GM12878 (cell line): ENCODE data around the gene CAMTA1. TPM values are rescaled to one million over a fixed set of nuclear protein-coding genes. Genes with fewer than 3 reads are reported as not detected.

ENCODE experiments used
- ATAC-seq: fragments of 200-7000 bp; cut with Tn5 transposase; 3 replicates; pipeline ENCODE4 v1.9.1; 2020; ENCODE audit warnings: mild to moderate bottlenecking, moderate library complexity
- BruUV-seq: library from RNA; stranded (reverse); fragments of 400-500 nt; replicated peaks from 2 replicates; lab custom pipeline; 2021; lab: Mats Ljungman, UMichigan
- CTCF ChIA-PET: fragments of 300-600 bp; sonication (Branson Sonifier 250); formaldehyde crosslinking; extraction: SDS; loops from one replicate; lab custom pipeline; 2021; ENCODE audit warnings: inconsistent platforms; lab: Yijun Ruan, JAX
- POLR2A ChIA-PET: fragments of 350-600 bp; formaldehyde crosslinking; extraction: SDS; loops from one replicate; lab custom pipeline; 2021; ENCODE audit warnings: inconsistent platforms; lab: Charles Lee
- RAD21 ChIA-PET: fragments of 300-600 bp; sonication (Branson Sonifier 250); formaldehyde crosslinking; loops from one replicate; lab custom pipeline; 2023; ENCODE audit warnings: antibody characterized with exemption; ENCODE audit not compliant: unreplicated experiment; lab: Charles Lee
- SMC1A ChIA-PET: fragments of 300-600 bp; sonication (Branson Sonifier 250); formaldehyde crosslinking; loops from one replicate; lab custom pipeline; 2023; ENCODE audit not compliant: unreplicated experiment, uncharacterized antibody; lab: Charles Lee
- DNase-seq: peaks from one replicate; pipeline ENCODE4 v3.0.0-alpha.2; 2011; ENCODE audit warnings: low read depth, low spot score
- FAIRE-seq: peaks from 3 replicates; lab custom pipeline; 2011; peaks lifted over from hg19 to GRCh38; lab: Jason Lieb, UNC
- H2AFZ ChIP-seq: 2 replicates; pipeline ENCODE4 v1.6.0; 2011; ENCODE audit warnings: low read depth, low read length, control low read depth; ENCODE audit not compliant: control insufficient read depth
- H3K27ac ChIP-seq: 2 replicates; pipeline ENCODE4 v1.5.1; 2011; ENCODE audit warnings: control low read depth; ENCODE audit not compliant: control insufficient read depth, insufficient read depth
- H3K27me3 ChIP-seq, 2 experiments: replicated peaks in 1 of 2; 2 replicates each; pipeline versions ENCODE4 v1.6.0 to v1.6.1; 2011; ENCODE audit warnings: low read length in 1 of 2; ENCODE audit not compliant: control insufficient read depth in 2 of 2, insufficient read depth in 2 of 2
- H3K36me3 ChIP-seq, 2 experiments: 2 replicates each; pipeline ENCODE4 v1.5.1; 2011; ENCODE audit warnings: low read length in 1 of 2; ENCODE audit not compliant: control insufficient read depth in 2 of 2, insufficient read depth in 2 of 2
- H3K4me1 ChIP-seq: 2 replicates; pipeline ENCODE4 v1.6.1; 2011; ENCODE audit warnings: mild to moderate bottlenecking, low read length, moderate library complexity, mixed read lengths; ENCODE audit not compliant: control insufficient read depth, insufficient read depth
- H3K4me2 ChIP-seq: 2 replicates; pipeline ENCODE4 v1.6.0; 2011; ENCODE audit warnings: control low read depth; ENCODE audit not compliant: control insufficient read depth, insufficient read depth
- H3K4me3 ChIP-seq: fragments of 200-600 bp; sonication (generic); 2 replicates; pipeline ENCODE4 v1.5.1; 2016
- H3K79me2 ChIP-seq: 2 replicates; pipeline ENCODE4 v1.6.0; 2011; ENCODE audit warnings: low read length; ENCODE audit not compliant: control insufficient read depth, insufficient read depth
- H3K9ac ChIP-seq: 2 replicates; pipeline ENCODE4 v1.8.0; 2011; ENCODE audit warnings: low read length, control low read depth, mixed read lengths; ENCODE audit not compliant: control insufficient read depth, insufficient read depth
- H3K9me3 ChIP-seq: replicated peaks from 3 replicates; pipeline ENCODE4 v1.5.1; 2011; ENCODE audit warnings: mild to moderate bottlenecking, low read length; ENCODE audit not compliant: control insufficient read depth, insufficient read depth
- H4K20me1 ChIP-seq: 2 replicates; pipeline ENCODE4 v1.6.0; 2011; ENCODE audit not compliant: control insufficient read depth, insufficient read depth
- CHD1 ChIP-seq: IDR thresholded peaks from 2 replicates; pipeline ENCODE4 v1.6.1; 2012; ENCODE audit warnings: low read depth, low read length, improper control_type of control experiment
- CREM ChIP-seq: IDR thresholded peaks from 2 replicates; pipeline ENCODE4 v1.6.1; 2014; ENCODE audit warnings: antibody characterized with exemption, low read depth
- EED ChIP-seq: sonication (generic); IDR thresholded peaks from 2 replicates; pipeline ENCODE4 v1.6.1; 2016; ENCODE audit warnings: antibody characterized with exemption, low read depth
- EP300 ChIP-seq, 2 experiments: fragments of 150-350 bp in 1 of 2; IDR thresholded peaks; 2 replicates each; pipeline ENCODE4 v1.6.1; 2011 to 2012; ENCODE audit warnings: low read depth in 2 of 2, low read length in 2 of 2, borderline replicate concordance in 1 of 2, improper control_type of control experiment in 1 of 2, inconsistent platforms in 1 of 2; ENCODE audit not compliant: control insufficient read depth in 1 of 2
- ESRRA ChIP-seq: IDR thresholded peaks from 2 replicates; pipeline ENCODE4 v1.6.1; 2012; ENCODE audit warnings: mild to moderate bottlenecking, low read length, improper control_type of control experiment
- FOS ChIP-seq: IDR thresholded peaks from 3 replicates; pipeline ENCODE4 v1.6.1; 2011; ENCODE audit warnings: borderline replicate concordance; ENCODE audit not compliant: insufficient read length; ENCODE audit errors: extremely low read depth
- PML ChIP-seq: IDR thresholded peaks from 2 replicates; pipeline ENCODE4 v1.6.1; 2012; ENCODE audit warnings: low read length, inconsistent platforms
- POLR2A ChIP-seq: IDR thresholded peaks from 2 replicates; pipeline ENCODE4 v1.6.1; 2011; ENCODE audit warnings: low read depth, mild to moderate bottlenecking, low read length
- SIN3A ChIP-seq: IDR thresholded peaks from 2 replicates; pipeline ENCODE4 v1.6.1; 2012; ENCODE audit warnings: low read depth, low read length, improper control_type of control experiment
- SRF ChIP-seq, 2 experiments: IDR thresholded peaks; 2 replicates each; pipeline ENCODE4 v1.6.1; 2011; ENCODE audit warnings: low read depth in 2 of 2, low read length in 2 of 2, mild to moderate bottlenecking in 1 of 2, moderate library complexity in 1 of 2
- WGBS: methylation state at CpG from one replicate; pipeline ENCODE4 v1.1.6; 2016; ENCODE audit warnings: low lambda C conversion rate; ENCODE audit not compliant: insufficient replicate concordance, insufficient coverage; ENCODE audit errors: missing lambda C conversion rate; 5-methylcytosine and 5-hydroxymethylcytosine counted together
- in situ Hi-C: fragments of 300-500 bp; cut with MboI; formaldehyde crosslinking; loops from 9 replicates; pipeline ENCODE4 v1.14.3; 2018; ENCODE audit warnings: mixed read lengths
- intact Hi-C: fragments of 100-400 bp; cut with micrococcal nuclease; formaldehyde crosslinking; loops from one replicate; pipeline ENCODE4 v1.14.2; 2022; ENCODE audit not compliant: unreplicated experiment
- polyA plus RNA-seq, 11 experiments: library from polyadenylated mRNA; depleted of rRNA in 4 of 11; unstranded in 6 of 11; stranded (reverse) in 5 of 11; fragments of >200 nt; fragmentation: Nextera tagmentation in 4 of 11; fragmentation: Illumina TruSeq in 1 of 11; extraction: Ambion mirVana in 4 of 11; extraction: Trizol in 1 of 11; gene quantifications; 1 replicate in 1 of 11; 2 replicates in 10 of 11; pipeline versions ENCODE4 v1.2.1 to v1.2.3, GENCODE V29; 2011 to 2016; ENCODE audit warnings: inconsistent platforms in 2 of 11, missing spikeins in 2 of 11, low read depth in 1 of 11
- total RNA-seq, 4 experiments: library from RNA; depleted of rRNA in 3 of 4; stranded (reverse); fragments of >200 nt in 3 of 4; fragmentation: Illumina TruSeq in 1 of 4; extraction: Trizol in 1 of 4; gene quantifications; 2 replicates each; pipeline versions ENCODE4 v1.2.1 to v1.2.3, GENCODE V29; 2013 to 2021
- TF ChIP-seq, protein P1 (sequence below): fragments of 450-650 bp; IDR thresholded peaks from 2 replicates; pipeline ENCODE4 v1.6.1; 2016; ENCODE audit warnings: mild to moderate bottlenecking
- TF ChIP-seq, protein P2 (sequence below): fragments of 150-350 bp; IDR thresholded peaks from 2 replicates; pipeline ENCODE4 v1.6.1; 2014; ENCODE audit warnings: mild to moderate bottlenecking, low read depth, low read length
- TF ChIP-seq, protein P3 (sequence below): fragments of 450-650 bp; IDR thresholded peaks from 2 replicates; pipeline ENCODE4 v1.6.1; 2018; ENCODE audit warnings: borderline replicate concordance, mild to moderate bottlenecking; ENCODE audit not compliant: partially characterized antibody
- TF ChIP-seq, protein P4 (sequence below): IDR thresholded peaks from 2 replicates; pipeline ENCODE4 v1.6.1; 2012; ENCODE audit warnings: low read depth, low read length, improper control_type of control experiment
- TF ChIP-seq, protein P5 (sequence below): IDR thresholded peaks from 2 replicates; pipeline ENCODE4 v1.6.1; 2012; ENCODE audit warnings: low read length, inconsistent platforms
- TF ChIP-seq, protein P6 (sequence below): fragments of 450-650 bp; conservative IDR thresholded peaks from 2 replicates; pipeline ENCODE4 v1.6.1; 2017; ENCODE audit warnings: mild to moderate bottlenecking, moderate library complexity

CAMTA1 gene
- total and polyA plus RNA-seq, 10 of the 15 experiments (the other 5 are each of a cell fraction or from before 2014, with no cell fraction given) = 37.7 to 148 (median 76.4) TPM

DNA sequence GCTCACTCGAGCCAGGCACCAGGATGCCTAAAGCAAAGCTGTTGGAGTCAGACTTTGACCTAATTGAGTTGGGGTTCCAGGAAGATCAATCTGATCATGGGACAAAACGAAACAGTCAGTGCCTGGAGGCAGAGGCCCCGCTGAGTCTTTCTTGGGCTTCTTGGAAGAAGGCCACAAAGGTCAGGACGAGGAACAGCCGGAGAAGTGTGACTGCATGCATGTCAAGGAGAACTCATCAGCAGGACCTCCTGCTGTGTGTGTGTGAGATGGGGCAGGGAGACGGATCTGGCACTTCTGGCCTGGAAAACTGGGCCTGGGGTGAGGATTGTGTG lies 190.8 kb downstream of the CAMTA1 start:
- Histone ChIP-seq H3K79me2 (no peaks in the 10 kb centered on the region), H4K20me1 (no peaks in the 10 kb centered on the region), H3K27me3 (peaks cover 0 to 3% of the 10 kb centered on the region in 2 experiments; a peak in 1 of 4 replicates), H3K9me3 (no peaks in the 10 kb centered on the region; the same call in 2 of the 3 replicates), H3K36me3 (no peaks in the 10 kb centered on the region), H3K4me2 (no peak overlapping the region), H3K9ac (no peak overlapping the region), H2AFZ (no peak overlapping the region), H3K4me1 (no peaks in the 10 kb centered on the region), H3K4me3 (no peak overlapping the region), H3K27ac (no peak overlapping the region)
- RAD21 ChIA-PET = no interaction called here
- CTCF ChIA-PET = no interaction called here
- SMC1A ChIA-PET = no interaction called here
- in situ Hi-C loops = no loop called here
- FAIRE-seq (no peak), DNase-seq (no peak), ATAC-seq (no peak)
- intact Hi-C loops = no loop called here
- no TSS peak for BruUV-seq
- POLR2A ChIA-PET = no interaction called here
- 24% methylated on average over 6 of the region's 6 CpGs for WGBS
- TF ChIP-seq PML (no peak), SRF (IDR thresholded peaks at IDR 0.05; ENCODE audit: low read depth in 2 of 2, low read length in 2 of 2) (no peak), FOS (no peak), SIN3A (no peak), EED (no peak), POLR2A (no peak), ESRRA (no peak), CHD1 (no peak), CREM (no peak), EP300 (IDR thresholded peaks at IDR 0.05; ENCODE audit: borderline replicate concordance in 1 of 2, control insufficient read depth in 1 of 2, low read depth in 2 of 2, low read length in 2 of 2) (no peak)
- TF ChIP-seq, protein P1, sequence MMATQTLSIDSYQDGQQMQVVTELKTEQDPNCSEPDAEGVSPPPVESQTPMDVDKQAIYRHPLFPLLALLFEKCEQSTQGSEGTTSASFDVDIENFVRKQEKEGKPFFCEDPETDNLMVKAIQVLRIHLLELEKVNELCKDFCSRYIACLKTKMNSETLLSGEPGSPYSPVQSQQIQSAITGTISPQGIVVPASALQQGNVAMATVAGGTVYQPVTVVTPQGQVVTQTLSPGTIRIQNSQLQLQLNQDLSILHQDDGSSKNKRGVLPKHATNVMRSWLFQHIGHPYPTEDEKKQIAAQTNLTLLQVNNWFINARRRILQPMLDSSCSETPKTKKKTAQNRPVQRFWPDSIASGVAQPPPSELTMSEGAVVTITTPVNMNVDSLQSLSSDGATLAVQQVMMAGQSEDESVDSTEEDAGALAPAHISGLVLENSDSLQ = no peak
- TF ChIP-seq, protein P2, sequence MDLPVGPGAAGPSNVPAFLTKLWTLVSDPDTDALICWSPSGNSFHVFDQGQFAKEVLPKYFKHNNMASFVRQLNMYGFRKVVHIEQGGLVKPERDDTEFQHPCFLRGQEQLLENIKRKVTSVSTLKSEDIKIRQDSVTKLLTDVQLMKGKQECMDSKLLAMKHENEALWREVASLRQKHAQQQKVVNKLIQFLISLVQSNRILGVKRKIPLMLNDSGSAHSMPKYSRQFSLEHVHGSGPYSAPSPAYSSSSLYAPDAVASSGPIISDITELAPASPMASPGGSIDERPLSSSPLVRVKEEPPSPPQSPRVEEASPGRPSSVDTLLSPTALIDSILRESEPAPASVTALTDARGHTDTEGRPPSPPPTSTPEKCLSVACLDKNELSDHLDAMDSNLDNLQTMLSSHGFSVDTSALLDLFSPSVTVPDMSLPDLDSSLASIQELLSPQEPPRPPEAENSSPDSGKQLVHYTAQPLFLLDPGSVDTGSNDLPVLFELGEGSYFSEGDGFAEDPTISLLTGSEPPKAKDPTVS = no peak
- TF ChIP-seq, protein P3, sequence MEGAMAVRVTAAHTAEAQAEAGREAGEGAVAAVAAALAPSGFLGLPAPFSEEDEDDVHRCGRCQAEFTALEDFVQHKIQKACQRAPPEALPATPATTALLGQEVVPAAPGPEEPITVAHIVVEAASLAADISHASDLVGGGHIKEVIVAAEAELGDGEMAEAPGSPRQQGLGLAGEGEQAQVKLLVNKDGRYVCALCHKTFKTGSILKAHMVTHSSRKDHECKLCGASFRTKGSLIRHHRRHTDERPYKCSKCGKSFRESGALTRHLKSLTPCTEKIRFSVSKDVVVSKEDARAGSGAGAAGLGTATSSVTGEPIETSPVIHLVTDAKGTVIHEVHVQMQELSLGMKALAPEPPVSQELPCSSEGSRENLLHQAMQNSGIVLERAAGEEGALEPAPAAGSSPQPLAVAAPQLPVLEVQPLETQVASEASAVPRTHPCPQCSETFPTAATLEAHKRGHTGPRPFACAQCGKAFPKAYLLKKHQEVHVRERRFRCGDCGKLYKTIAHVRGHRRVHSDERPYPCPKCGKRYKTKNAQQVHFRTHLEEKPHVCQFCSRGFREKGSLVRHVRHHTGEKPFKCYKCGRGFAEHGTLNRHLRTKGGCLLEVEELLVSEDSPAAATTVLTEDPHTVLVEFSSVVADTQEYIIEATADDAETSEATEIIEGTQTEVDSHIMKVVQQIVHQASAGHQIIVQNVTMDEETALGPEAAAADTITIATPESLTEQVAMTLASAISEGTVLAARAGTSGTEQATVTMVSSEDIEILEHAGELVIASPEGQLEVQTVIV = no peak
- TF ChIP-seq, protein P4, sequence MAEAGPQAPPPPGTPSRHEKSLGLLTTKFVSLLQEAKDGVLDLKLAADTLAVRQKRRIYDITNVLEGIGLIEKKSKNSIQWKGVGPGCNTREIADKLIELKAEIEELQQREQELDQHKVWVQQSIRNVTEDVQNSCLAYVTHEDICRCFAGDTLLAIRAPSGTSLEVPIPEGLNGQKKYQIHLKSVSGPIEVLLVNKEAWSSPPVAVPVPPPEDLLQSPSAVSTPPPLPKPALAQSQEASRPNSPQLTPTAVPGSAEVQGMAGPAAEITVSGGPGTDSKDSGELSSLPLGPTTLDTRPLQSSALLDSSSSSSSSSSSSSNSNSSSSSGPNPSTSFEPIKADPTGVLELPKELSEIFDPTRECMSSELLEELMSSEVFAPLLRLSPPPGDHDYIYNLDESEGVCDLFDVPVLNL = no peak
- TF ChIP-seq, protein P5, sequence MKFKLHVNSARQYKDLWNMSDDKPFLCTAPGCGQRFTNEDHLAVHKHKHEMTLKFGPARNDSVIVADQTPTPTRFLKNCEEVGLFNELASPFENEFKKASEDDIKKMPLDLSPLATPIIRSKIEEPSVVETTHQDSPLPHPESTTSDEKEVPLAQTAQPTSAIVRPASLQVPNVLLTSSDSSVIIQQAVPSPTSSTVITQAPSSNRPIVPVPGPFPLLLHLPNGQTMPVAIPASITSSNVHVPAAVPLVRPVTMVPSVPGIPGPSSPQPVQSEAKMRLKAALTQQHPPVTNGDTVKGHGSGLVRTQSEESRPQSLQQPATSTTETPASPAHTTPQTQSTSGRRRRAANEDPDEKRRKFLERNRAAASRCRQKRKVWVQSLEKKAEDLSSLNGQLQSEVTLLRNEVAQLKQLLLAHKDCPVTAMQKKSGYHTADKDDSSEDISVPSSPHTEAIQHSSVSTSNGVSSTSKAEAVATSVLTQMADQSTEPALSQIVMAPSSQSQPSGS = no peak
- TF ChIP-seq, protein P6, sequence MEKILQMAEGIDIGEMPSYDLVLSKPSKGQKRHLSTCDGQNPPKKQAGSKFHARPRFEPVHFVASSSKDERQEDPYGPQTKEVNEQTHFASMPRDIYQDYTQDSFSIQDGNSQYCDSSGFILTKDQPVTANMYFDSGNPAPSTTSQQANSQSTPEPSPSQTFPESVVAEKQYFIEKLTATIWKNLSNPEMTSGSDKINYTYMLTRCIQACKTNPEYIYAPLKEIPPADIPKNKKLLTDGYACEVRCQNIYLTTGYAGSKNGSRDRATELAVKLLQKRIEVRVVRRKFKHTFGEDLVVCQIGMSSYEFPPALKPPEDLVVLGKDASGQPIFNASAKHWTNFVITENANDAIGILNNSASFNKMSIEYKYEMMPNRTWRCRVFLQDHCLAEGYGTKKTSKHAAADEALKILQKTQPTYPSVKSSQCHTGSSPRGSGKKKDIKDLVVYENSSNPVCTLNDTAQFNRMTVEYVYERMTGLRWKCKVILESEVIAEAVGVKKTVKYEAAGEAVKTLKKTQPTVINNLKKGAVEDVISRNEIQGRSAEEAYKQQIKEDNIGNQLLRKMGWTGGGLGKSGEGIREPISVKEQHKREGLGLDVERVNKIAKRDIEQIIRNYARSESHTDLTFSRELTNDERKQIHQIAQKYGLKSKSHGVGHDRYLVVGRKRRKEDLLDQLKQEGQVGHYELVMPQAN = no peak
